Liver (tissue), 9 donors: Measurements from ENCODE around the gene ADRM1. TPM values are rescaled to one million over a fixed set of nuclear protein-coding genes. Genes with fewer than 3 reads are reported as not detected.

Experiments used
- DNase-seq: peaks from one replicate; pipeline ENCODE4 v3.0.0-alpha.2; 2017; ENCODE audit warnings: low spot score
- H3K27ac ChIP-seq, 2 donors: one replicate each; pipeline ENCODE4 v1.7.0; 2013; ENCODE audit warnings: inconsistent platforms in 2 of 2, low read length in 2 of 2, control low read depth in 1 of 2, low read depth in 1 of 2, mild to moderate bottlenecking in 1 of 2
- H3K27me3 ChIP-seq, 4 donors: one replicate each; pipeline versions ENCODE4 v1.6.1 to v1.7.0; 2013; ENCODE audit warnings: low read length in 3 of 4, inconsistent platforms in 1 of 4, mild to moderate bottlenecking in 1 of 4, moderate library complexity in 1 of 4; ENCODE audit not compliant: control insufficient read depth in 4 of 4, insufficient read depth in 4 of 4
- H3K36me3 ChIP-seq, 4 donors: one replicate each; pipeline versions ENCODE4 v1.6.1 to v1.7.0; 2013; ENCODE audit warnings: low read length in 3 of 4, mild to moderate bottlenecking in 3 of 4, low read depth in 1 of 4, moderate library complexity in 1 of 4; ENCODE audit not compliant: control insufficient read depth in 4 of 4, insufficient read depth in 3 of 4
- H3K4me1 ChIP-seq, 4 donors: one replicate each; pipeline versions ENCODE4 v1.6.1 to v1.7.0; 2013; ENCODE audit warnings: low read length in 3 of 4, mild to moderate bottlenecking in 3 of 4, moderate library complexity in 1 of 4; ENCODE audit not compliant: control insufficient read depth in 4 of 4, insufficient read depth in 4 of 4
- H3K4me3 ChIP-seq, 3 donors: one replicate each; pipeline versions ENCODE4 v1.6.1 to v1.7.0; 2013; ENCODE audit warnings: low read length in 3 of 3, control low read depth in 1 of 3, low read depth in 1 of 3, mild to moderate bottlenecking in 1 of 3
- H3K9ac ChIP-seq, 2 donors: one replicate each; pipeline ENCODE4 v1.7.0; 2013; ENCODE audit warnings: low read length in 2 of 2, mild to moderate bottlenecking in 2 of 2, moderate library complexity in 2 of 2, control low read depth in 1 of 2, low read depth in 1 of 2
- H3K9me3 ChIP-seq, 4 donors: one replicate each; pipeline versions ENCODE4 v1.6.1 to v1.7.0; 2013; ENCODE audit warnings: low read length in 3 of 4; ENCODE audit not compliant: control insufficient read depth in 4 of 4
- EGR1 ChIP-seq, 2 donors: IDR thresholded peaks; 2 replicates each; pipeline ENCODE4 v1.6.1; 2016 to 2018; ENCODE audit warnings: antibody characterized with exemption in 2 of 2, low read depth in 2 of 2
- FOXA1 ChIP-seq: IDR thresholded peaks from 2 replicates; pipeline ENCODE4 v1.6.1; 2016; ENCODE audit warnings: antibody characterized with exemption
- GABPA ChIP-seq, 2 donors: IDR thresholded peaks in 1 of 2; conservative IDR thresholded peaks in 1 of 2; 2 replicates each; pipeline ENCODE4 v1.6.1; 2016; ENCODE audit warnings: antibody characterized with exemption in 2 of 2, mild to moderate bottlenecking in 1 of 2, moderate library complexity in 1 of 2
- HNF4A ChIP-seq, 2 donors: conservative IDR thresholded peaks; 2 replicates each; pipeline ENCODE4 v1.6.1; 2016; ENCODE audit warnings: antibody characterized with exemption in 2 of 2, mild to moderate bottlenecking in 2 of 2
- HNF4G ChIP-seq: IDR thresholded peaks from 2 replicates; pipeline ENCODE4 v1.6.1; 2016; ENCODE audit warnings: antibody characterized with exemption
- JUND ChIP-seq, 2 donors: IDR thresholded peaks; 2 replicates each; pipeline ENCODE4 v1.6.1; 2016; ENCODE audit warnings: antibody characterized with exemption in 2 of 2
- NR2F2 ChIP-seq: IDR thresholded peaks from 2 replicates; pipeline ENCODE4 v1.6.1; 2016; ENCODE audit warnings: antibody characterized with exemption
- RAD21 ChIP-seq, 2 donors: IDR thresholded peaks; 2 replicates each; pipeline ENCODE4 v1.6.1; 2016; ENCODE audit warnings: antibody characterized with exemption in 2 of 2, mild to moderate bottlenecking in 2 of 2
- RXRA ChIP-seq, 2 donors: IDR thresholded peaks; 2 replicates each; pipeline ENCODE4 v1.6.1; 2017 to 2018; ENCODE audit warnings: antibody characterized with exemption in 2 of 2, mild to moderate bottlenecking in 1 of 2
- SP1 ChIP-seq: IDR thresholded peaks from 2 replicates; pipeline ENCODE4 v1.6.1; 2018; ENCODE audit warnings: antibody characterized with exemption, mild to moderate bottlenecking
- TAF1 ChIP-seq: conservative IDR thresholded peaks from 2 replicates; pipeline ENCODE4 v1.6.1; 2016; ENCODE audit warnings: antibody characterized with exemption, mild to moderate bottlenecking
- YY1 ChIP-seq: IDR thresholded peaks from 2 replicates; pipeline ENCODE4 v1.6.1; 2016; ENCODE audit warnings: antibody characterized with exemption, mild to moderate bottlenecking
- WGBS: extraction: QIAGEN DNeasy Blood & Tissue Kit; methylation state at CpG from one replicate; pipeline ENCODE4 v1.1.7; 2013; 5-methylcytosine and 5-hydroxymethylcytosine counted together
- polyA plus RNA-seq, 2 donors: library from polyadenylated mRNA; stranded (reverse) in 1 of 2; unstranded in 1 of 2; fragments of 200-250 nt in 1 of 2; fragments of >200 nt in 1 of 2; fragmentation: Nextera tagmentation in 1 of 2; extraction: Ambion mirVana in 1 of 2; gene quantifications; one replicate each; pipeline versions ENCODE4 v1.2.1 to v1.2.3, GENCODE V29; 2013 to 2015
- total RNA-seq, 2 donors: library from RNA; depleted of rRNA; stranded (reverse); fragments of >200 nt; gene quantifications; one replicate each; pipeline ENCODE4 v1.2.3, GENCODE V29; 2014
- TF ChIP-seq, protein P1 (sequence below): fragments of 150-350 bp; IDR thresholded peaks from 2 replicates; pipeline ENCODE4 v1.5.1; 2017; ENCODE audit warnings: improper control_type of control experiment, low read depth, low read length; ENCODE audit not compliant: missing input control
- TF ChIP-seq, protein P2 (sequence below): IDR thresholded peaks from 2 replicates; pipeline ENCODE4 v1.6.1; 2016; ENCODE audit warnings: antibody characterized with exemption
- TF ChIP-seq, protein P3 (sequence below): IDR thresholded peaks from 2 replicates; pipeline ENCODE4 v1.6.1; 2016; ENCODE audit warnings: antibody characterized with exemption
- TF ChIP-seq, protein P4 (sequence below): IDR thresholded peaks from 2 replicates; pipeline ENCODE4 v1.6.1; 2016; ENCODE audit warnings: antibody characterized with exemption, mild to moderate bottlenecking
- TF ChIP-seq, protein P5 (sequence below): IDR thresholded peaks from 2 replicates; pipeline ENCODE4 v1.6.1; 2016; ENCODE audit warnings: antibody characterized with exemption
- donor health status: healthy.
- donor health status: healthy.
- donor health status: healthy.
- donor health status: healthy.
- donor health status: healthy.

Gene ADRM1
- total and polyA plus RNA-seq, 4 donors: 45.3 to 91.0 (median 77.3) TPM

DNA sequence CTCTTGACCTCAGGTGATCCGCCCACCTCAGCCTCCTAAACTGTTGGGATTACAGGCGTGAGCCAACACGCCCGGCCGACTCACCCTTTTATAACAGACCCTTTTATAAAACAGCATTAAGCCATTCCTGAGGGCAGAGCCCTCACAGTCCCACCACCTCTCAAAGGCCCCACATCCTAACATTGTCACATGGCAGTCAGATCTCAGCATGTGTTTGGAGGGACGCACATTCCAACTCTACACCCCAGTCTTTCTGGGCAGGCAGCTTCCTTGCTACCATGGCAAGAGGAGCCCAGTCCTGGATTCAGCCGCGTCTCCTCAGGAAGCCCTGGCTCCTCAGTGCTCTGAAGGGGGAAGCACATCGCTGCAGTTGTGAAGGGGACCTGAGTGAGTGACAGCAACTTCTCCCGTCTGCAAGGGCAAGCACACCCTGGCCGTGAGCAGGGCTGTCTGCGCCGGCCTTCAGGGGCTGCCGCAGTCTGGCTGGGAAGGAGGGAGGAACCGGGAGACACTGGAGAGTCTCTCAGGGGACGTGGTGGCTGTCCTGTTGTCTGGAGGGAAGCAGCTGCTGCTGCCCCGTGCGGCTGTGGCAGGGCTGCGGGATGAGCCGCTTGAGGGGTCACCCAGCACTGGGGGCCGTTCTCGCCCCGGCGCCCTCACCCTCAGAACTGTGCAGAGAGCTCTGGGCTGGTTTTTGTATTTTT is 48.6 kb upstream of the ADRM1 start:
- Histone ChIP-seq H3K4me3 (no peak overlapping the region), H3K9me3 (no peaks in the 10 kb centered on the region), H3K27me3 (no peaks in the 10 kb centered on the region), H3K27ac (no peak overlapping the region), H3K4me1 (no peaks in the 10 kb centered on the region), H3K9ac (no peak overlapping the region), H3K36me3 (peaks cover 2 to 25% (median 8%) of the 10 kb centered on the region in 4 donors)
- 89% methylated on average over 24 of the region's 24 CpGs for WGBS
- TF ChIP-seq SP1 (no peak), YY1 (no peak), TAF1 (no peak), RXRA (IDR thresholded peaks at IDR 0.05) (no peak), EGR1 (IDR thresholded peaks at IDR 0.05; ENCODE audit: low read depth in 2 of 2) (no peak), FOXA1 (no peak), HNF4G (no peak), JUND (IDR thresholded peaks at IDR 0.05) (no peak), HNF4A (conservative IDR thresholded peaks at IDR 0.05) (no peak)
- TF ChIP-seq, protein P1, sequence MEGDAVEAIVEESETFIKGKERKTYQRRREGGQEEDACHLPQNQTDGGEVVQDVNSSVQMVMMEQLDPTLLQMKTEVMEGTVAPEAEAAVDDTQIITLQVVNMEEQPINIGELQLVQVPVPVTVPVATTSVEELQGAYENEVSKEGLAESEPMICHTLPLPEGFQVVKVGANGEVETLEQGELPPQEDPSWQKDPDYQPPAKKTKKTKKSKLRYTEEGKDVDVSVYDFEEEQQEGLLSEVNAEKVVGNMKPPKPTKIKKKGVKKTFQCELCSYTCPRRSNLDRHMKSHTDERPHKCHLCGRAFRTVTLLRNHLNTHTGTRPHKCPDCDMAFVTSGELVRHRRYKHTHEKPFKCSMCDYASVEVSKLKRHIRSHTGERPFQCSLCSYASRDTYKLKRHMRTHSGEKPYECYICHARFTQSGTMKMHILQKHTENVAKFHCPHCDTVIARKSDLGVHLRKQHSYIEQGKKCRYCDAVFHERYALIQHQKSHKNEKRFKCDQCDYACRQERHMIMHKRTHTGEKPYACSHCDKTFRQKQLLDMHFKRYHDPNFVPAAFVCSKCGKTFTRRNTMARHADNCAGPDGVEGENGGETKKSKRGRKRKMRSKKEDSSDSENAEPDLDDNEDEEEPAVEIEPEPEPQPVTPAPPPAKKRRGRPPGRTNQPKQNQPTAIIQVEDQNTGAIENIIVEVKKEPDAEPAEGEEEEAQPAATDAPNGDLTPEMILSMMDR: no peak
- TF ChIP-seq, protein P2, sequence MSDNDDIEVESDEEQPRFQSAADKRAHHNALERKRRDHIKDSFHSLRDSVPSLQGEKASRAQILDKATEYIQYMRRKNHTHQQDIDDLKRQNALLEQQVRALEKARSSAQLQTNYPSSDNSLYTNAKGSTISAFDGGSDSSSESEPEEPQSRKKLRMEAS: no peak
- TF ChIP-seq, protein P3, sequence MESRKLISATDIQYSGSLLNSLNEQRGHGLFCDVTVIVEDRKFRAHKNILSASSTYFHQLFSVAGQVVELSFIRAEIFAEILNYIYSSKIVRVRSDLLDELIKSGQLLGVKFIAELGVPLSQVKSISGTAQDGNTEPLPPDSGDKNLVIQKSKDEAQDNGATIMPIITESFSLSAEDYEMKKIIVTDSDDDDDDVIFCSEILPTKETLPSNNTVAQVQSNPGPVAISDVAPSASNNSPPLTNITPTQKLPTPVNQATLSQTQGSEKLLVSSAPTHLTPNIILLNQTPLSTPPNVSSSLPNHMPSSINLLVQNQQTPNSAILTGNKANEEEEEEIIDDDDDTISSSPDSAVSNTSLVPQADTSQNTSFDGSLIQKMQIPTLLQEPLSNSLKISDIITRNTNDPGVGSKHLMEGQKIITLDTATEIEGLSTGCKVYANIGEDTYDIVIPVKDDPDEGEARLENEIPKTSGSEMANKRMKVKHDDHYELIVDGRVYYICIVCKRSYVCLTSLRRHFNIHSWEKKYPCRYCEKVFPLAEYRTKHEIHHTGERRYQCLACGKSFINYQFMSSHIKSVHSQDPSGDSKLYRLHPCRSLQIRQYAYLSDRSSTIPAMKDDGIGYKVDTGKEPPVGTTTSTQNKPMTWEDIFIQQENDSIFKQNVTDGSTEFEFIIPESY: no peak
- TF ChIP-seq, protein P4, sequence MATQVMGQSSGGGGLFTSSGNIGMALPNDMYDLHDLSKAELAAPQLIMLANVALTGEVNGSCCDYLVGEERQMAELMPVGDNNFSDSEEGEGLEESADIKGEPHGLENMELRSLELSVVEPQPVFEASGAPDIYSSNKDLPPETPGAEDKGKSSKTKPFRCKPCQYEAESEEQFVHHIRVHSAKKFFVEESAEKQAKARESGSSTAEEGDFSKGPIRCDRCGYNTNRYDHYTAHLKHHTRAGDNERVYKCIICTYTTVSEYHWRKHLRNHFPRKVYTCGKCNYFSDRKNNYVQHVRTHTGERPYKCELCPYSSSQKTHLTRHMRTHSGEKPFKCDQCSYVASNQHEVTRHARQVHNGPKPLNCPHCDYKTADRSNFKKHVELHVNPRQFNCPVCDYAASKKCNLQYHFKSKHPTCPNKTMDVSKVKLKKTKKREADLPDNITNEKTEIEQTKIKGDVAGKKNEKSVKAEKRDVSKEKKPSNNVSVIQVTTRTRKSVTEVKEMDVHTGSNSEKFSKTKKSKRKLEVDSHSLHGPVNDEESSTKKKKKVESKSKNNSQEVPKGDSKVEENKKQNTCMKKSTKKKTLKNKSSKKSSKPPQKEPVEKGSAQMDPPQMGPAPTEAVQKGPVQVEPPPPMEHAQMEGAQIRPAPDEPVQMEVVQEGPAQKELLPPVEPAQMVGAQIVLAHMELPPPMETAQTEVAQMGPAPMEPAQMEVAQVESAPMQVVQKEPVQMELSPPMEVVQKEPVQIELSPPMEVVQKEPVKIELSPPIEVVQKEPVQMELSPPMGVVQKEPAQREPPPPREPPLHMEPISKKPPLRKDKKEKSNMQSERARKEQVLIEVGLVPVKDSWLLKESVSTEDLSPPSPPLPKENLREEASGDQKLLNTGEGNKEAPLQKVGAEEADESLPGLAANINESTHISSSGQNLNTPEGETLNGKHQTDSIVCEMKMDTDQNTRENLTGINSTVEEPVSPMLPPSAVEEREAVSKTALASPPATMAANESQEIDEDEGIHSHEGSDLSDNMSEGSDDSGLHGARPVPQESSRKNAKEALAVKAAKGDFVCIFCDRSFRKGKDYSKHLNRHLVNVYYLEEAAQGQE: no peak
- TF ChIP-seq, protein P5, sequence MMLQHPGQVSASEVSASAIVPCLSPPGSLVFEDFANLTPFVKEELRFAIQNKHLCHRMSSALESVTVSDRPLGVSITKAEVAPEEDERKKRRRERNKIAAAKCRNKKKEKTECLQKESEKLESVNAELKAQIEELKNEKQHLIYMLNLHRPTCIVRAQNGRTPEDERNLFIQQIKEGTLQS: no peak
- DNase-seq: no peak

DNA sequence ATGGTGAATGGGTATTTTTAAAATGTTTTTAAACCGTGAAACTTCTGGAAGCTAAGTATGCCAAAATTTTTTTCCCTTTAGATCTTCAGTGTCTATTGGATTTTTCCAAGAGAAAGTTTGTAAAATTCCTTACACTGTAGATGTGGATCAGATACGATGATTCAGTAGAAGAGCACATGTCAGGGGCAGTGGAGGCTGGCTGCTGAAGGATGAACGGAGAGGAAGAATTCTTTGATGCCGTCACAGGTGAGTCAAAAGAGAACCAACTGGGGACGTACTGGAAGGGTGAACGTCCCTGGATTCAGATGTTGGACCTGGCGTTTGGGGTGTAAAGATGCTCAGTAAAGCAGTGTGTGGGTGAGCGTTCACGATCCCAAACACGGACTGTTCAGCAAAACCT is 46.8 kb upstream of the ADRM1 start:
- 98% methylated on average over 10 of the region's 10 CpGs for WGBS
- no peak overlapping the region for H3K4me3 ChIP-seq
- H3K36me3 ChIP-seq: peaks cover 2 to 36% (median 17%) of the 10 kb centered on the region in 4 donors
- DNase-seq: no peak
- no peak overlapping the region for H3K27ac ChIP-seq
- no peaks in the 10 kb centered on the region for H3K4me1 ChIP-seq
- no peaks in the 10 kb centered on the region for H3K9me3 ChIP-seq
- no peaks in the 10 kb centered on the region for H3K27me3 ChIP-seq
- TF ChIP-seq RXRA (IDR thresholded peaks at IDR 0.05): no peak
- TF ChIP-seq, protein P1: no peak
- no peak for TF ChIP-seq TAF1
- no peak for TF ChIP-seq JUND (IDR thresholded peaks at IDR 0.05)
- TF ChIP-seq HNF4G: no peak
- TF ChIP-seq EGR1 (IDR thresholded peaks at IDR 0.05; ENCODE audit: low read depth in 2 of 2): no peak
- TF ChIP-seq YY1: no peak
- TF ChIP-seq HNF4A (conservative IDR thresholded peaks at IDR 0.05): no peak
- TF ChIP-seq, protein P3: no peak
- no peak for TF ChIP-seq SP1
- no peak for TF ChIP-seq RAD21 (IDR thresholded peaks at IDR 0.05)
- TF ChIP-seq GABPA (IDR thresholded peaks at IDR 0.05 in 1 of 2, conservative IDR thresholded peaks at IDR 0.05 in 1 of 2): no peak
- TF ChIP-seq, protein P5: no peak
- TF ChIP-seq FOXA1: no peak
- TF ChIP-seq NR2F2: no peak
- H3K9ac ChIP-seq: no peak overlapping the region
